Activated naive CD8-positive, alpha-beta T cell treated with anti-CD3 and anti-CD28 coated beads, Interleukin-2, amount 50 U/mL, for 24 hours (primary cell): Measurements from ENCODE around the gene CACNA1B.

ENCODE experiments used
- ATAC-seq: fragments of 150-1000 bp; cut with Tn5 transposase; one replicate; pipeline ENCODE4 v1.10.0; 2021
- DNase-seq: peaks from one replicate; pipeline ENCODE4 v3.0.0; 2021
- H3K27ac Mint-ChIP-seq: one replicate; pipeline ENCODE4 v1.8.0; 2021; ENCODE audit warnings: mild to moderate bottlenecking, mixed read lengths
- H3K27me3 Mint-ChIP-seq: one replicate; pipeline ENCODE4 v1.8.0; 2021; ENCODE audit warnings: mixed read lengths
- H3K36me3 Mint-ChIP-seq: one replicate; pipeline ENCODE4 v1.8.0; 2021; ENCODE audit warnings: low read depth, mixed read lengths
- H3K4me1 Mint-ChIP-seq: one replicate; pipeline ENCODE4 v1.8.0; 2021; ENCODE audit warnings: mixed read lengths
- H3K4me3 Mint-ChIP-seq: one replicate; pipeline ENCODE4 v1.8.0; 2021; ENCODE audit warnings: mild to moderate bottlenecking, moderate library complexity, mixed read lengths
- H3K9me3 Mint-ChIP-seq: one replicate; pipeline ENCODE4 v1.8.0; 2021; ENCODE audit warnings: mixed read lengths

CACNA1B gene

DNA sequence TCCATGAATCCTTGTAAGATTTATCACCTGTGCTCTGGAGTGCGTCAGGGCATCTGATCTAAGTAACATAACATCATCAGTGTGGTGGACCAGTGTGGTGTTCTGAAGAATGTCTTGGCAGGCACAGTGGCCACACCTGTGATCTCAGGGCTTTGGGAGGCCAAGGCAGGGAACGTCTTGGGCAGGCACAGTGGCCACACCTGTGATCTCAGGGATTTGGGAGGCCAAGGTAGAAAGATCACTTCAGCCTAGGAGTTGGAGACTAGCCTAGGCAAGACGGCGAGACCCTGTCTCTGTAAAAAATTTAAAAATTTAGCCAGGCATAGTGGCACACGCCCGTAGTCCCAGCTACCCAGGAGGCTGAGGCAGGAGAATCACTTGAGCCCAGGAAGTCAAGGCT lies 185.5 kb downstream of the CACNA1B start:
- ATAC-seq (no peak), DNase-seq (no peak)
- Mint-ChIP-seq H3K36me3 (no peaks in the 10 kb centered on the region), H3K4me3 (no peak overlapping the region), H3K27me3 (peaks cover 6% of the 10 kb centered on the region), H3K9me3 (no peaks in the 10 kb centered on the region), H3K4me1 (no peaks in the 10 kb centered on the region), H3K27ac (no peak overlapping the region)

DNA sequence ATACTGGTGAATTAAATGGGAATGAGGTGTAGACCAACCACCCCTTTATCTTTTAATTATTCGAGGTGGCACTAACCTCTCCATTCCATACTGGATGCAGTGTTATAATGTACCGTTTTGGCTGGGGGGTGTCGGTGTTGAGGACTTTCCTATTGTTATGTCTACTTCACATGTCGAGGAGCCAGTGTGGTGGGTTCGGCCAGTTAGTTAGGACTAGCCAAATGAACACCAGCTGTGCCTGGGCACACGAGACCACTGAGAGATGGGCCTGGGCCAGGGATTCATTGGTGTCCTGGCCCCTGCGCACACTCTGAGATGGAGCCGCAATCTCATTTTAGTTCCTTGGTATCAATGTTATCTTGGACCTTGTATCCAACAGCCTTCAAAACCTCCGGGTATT lies 186.2 kb downstream of the CACNA1B start:
- Mint-ChIP-seq H3K9me3 (no peaks in the 10 kb centered on the region), H3K27me3 (peaks cover 6% of the 10 kb centered on the region), H3K27ac (no peak overlapping the region), H3K4me1 (no peaks in the 10 kb centered on the region), H3K4me3 (no peak overlapping the region), H3K36me3 (no peaks in the 10 kb centered on the region)
- DNase-seq = no peak
- no peak for ATAC-seq

DNA sequence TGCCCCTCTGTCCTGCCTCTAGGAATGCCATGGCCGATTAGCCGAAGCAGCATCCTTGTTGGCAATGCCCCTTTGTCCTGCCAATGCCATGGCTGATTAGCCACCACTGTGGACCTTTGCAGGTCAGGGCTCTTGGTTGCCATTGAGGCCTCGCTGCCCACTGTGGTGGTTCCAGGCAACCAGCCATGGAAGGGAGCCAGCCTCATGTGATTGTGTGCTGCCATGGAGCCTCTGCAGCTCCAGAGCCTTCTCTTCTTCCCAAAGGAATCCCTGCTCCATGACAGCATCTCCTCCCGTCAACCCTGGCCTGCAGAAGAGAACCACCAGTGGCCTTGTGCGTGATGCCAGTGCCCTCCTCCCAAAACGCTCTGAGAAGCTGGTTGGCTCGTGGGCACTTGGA lies 187.0 kb downstream of the CACNA1B start:
- no peak overlapping the region for H3K27ac Mint-ChIP-seq
- H3K4me1 Mint-ChIP-seq = no peaks in the 10 kb centered on the region
- H3K27me3 Mint-ChIP-seq = peaks cover 8% of the 10 kb centered on the region
- no peaks in the 10 kb centered on the region for H3K36me3 Mint-ChIP-seq
- H3K4me3 Mint-ChIP-seq = no peak overlapping the region
- ATAC-seq (no peak), DNase-seq (no peak)
- H3K9me3 Mint-ChIP-seq = no peaks in the 10 kb centered on the region

DNA sequence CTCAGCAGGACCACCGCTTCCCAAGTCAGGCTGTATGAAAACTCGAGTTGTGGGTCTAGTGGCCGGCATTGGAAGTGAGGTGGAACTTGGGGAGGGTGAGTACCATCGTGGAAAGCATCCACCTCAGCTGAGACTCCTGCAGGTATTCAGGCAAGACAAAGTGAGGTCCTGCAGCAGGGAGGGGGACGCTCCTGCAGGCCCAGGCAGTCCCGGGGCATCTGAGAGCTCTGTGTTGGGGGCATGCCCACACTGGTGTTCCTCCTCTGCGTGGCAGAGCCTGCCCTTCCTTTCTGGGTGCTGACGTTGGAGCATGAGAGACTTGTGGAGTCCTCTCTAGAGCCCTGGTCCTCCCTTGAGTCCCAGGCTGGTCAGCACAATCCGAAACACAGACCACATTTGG lies 187.7 kb downstream of the CACNA1B start:
- no peak for ATAC-seq

DNA sequence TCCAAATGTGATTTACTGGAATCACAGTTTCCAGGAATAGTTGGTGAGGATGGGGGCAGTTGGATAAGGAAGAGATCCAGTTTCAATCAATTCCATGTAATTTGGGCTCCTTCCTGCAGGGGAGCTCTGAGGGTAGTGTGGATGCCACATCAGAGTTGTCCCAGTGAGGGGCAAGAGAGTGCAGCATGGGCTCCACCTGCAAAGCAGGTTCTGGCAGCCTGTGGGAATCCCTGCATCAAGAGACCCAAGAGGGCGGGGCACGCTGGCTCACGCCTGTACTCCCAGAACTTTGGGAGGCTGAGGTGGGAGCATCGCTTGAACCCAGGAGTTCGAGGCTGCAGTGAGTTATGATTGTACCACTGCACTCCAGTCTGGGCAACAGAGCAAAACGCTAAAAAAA lies 188.5 kb downstream of the CACNA1B start:
- Mint-ChIP-seq H3K27ac (no peak overlapping the region), H3K27me3 (peaks cover 9% of the 10 kb centered on the region), H3K4me3 (no peak overlapping the region), H3K36me3 (no peaks in the 10 kb centered on the region), H3K4me1 (no peaks in the 10 kb centered on the region), H3K9me3 (no peaks in the 10 kb centered on the region)
- ATAC-seq (no peak), DNase-seq (no peak)

More for the DNA sequence above, 187.7 kb downstream of the CACNA1B start:
- H3K27me3 Mint-ChIP-seq = peaks cover 9% of the 10 kb centered on the region
- H3K9me3 Mint-ChIP-seq = no peaks in the 10 kb centered on the region
- no peak overlapping the region for H3K4me3 Mint-ChIP-seq
- H3K27ac Mint-ChIP-seq = no peak overlapping the region
- H3K4me1 Mint-ChIP-seq = no peaks in the 10 kb centered on the region
- DNase-seq = no peak
- no peaks in the 10 kb centered on the region for H3K36me3 Mint-ChIP-seq

DNA sequence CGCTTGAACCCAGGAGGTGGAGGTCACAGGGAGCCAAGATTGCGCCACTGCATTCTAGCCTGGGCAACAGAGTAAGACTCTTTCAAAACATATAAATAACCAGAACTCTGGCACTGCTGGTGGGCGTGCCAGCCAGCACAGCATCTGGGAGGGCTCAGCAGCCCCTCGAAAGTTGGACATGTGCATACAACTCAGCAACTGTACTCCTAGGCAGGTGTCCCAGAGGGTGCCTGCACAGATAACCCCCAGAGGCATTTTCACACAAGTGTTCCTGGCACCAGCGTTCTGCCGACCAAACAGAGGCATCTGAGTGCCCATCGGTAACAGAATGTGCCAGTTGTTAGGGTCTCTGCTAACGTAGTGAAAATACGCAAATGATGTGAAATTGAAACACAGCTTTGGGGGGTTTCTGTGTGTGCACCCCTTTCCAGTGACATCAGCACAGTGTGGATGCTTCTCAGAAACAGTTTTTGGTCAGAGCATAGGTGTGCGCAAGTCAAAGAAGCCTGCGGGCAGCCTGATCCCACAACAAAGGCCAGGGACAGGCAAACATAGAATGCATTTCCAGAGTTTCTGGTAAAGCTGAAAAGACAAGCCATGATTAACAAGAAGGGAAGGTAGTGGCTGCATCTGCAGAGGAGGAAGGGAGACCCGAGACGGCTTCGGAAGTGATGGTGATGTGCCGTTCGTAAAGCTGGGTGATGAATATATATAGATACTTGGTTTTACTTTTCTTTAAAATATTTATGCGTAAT lies 190.2 kb downstream of the CACNA1B start:
- H3K36me3 Mint-ChIP-seq = no peaks in the 10 kb centered on the region
- no peak overlapping the region for H3K27ac Mint-ChIP-seq
- ATAC-seq (no peak), DNase-seq (no peak)
- H3K4me3 Mint-ChIP-seq = no peak overlapping the region
- H3K27me3 Mint-ChIP-seq = peaks cover 11% of the 10 kb centered on the region
- H3K9me3 Mint-ChIP-seq = no peaks in the 10 kb centered on the region
- no peaks in the 10 kb centered on the region for H3K4me1 Mint-ChIP-seq

DNA sequence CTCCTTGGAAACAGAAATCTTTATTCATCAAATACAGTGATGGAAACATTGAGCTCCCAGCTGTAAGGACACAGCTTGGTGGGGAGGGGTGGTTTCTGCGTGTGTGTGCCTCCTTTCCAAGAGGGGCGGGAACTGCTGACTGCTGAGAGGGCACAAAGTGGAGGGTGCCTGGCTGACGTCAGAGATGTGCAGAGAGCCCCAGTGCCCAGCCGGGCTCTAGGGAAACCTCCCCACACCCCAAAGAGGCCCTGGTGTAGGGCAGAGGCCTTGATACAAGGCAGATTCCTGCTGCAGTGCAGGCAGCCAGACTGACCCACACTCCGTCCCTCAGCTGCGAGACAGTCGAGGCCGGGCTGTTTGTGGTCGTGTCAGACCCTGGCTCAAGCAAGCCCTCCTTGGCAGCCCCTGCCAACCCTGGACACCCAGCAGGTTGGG lies 191.0 kb downstream of the CACNA1B start:
- ATAC-seq = no peak
- no peaks in the 10 kb centered on the region for H3K36me3 Mint-ChIP-seq
- H3K4me1 Mint-ChIP-seq = no peaks in the 10 kb centered on the region
- peaks cover 11% of the 10 kb centered on the region for H3K27me3 Mint-ChIP-seq
- H3K9me3 Mint-ChIP-seq = no peaks in the 10 kb centered on the region
- no peak overlapping the region for H3K4me3 Mint-ChIP-seq
- no peak for DNase-seq
- no peak overlapping the region for H3K27ac Mint-ChIP-seq

DNA sequence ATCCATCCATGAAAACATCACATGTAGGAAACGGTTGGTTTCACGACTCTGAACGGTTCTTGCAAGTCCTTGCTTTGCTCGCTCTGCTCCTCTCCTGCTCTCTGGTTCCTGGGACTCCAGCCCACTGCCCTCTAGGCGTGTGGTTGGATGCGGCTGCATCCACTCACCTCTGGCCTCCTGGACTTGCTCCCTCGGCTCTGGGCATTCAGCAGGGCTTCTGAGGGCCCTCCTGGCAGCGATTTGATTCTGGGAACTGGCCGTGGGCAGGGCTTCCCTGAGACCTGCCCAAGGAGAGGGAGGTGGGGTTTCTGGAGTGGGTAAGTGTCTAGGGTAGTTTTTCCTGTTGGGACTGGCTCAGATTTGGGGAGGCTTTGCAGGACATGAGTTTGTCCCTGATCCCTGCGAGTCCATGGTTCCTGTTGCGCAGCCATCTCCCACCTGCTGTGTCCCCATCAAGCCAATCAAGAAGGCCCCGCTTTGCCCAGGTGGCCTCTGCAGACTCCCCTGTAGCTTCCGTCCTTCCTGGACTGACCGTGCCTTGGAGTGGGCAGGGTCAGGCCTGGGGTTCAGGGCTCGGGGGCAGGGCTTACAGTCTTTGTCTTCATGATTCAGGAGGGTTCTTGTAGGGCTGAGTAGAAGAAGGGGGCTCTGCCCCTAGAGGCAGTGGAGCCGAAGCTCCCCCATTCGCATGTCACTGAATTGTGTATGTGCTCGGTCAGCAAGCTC lies 192.3 kb downstream of the CACNA1B start:
- Mint-ChIP-seq H3K27ac (no peak overlapping the region), H3K36me3 (no peaks in the 10 kb centered on the region), H3K4me1 (no peaks in the 10 kb centered on the region), H3K27me3 (peaks cover 11% of the 10 kb centered on the region), H3K4me3 (no peak overlapping the region), H3K9me3 (no peaks in the 10 kb centered on the region)
- ATAC-seq (no peak), DNase-seq (no peak)

DNA sequence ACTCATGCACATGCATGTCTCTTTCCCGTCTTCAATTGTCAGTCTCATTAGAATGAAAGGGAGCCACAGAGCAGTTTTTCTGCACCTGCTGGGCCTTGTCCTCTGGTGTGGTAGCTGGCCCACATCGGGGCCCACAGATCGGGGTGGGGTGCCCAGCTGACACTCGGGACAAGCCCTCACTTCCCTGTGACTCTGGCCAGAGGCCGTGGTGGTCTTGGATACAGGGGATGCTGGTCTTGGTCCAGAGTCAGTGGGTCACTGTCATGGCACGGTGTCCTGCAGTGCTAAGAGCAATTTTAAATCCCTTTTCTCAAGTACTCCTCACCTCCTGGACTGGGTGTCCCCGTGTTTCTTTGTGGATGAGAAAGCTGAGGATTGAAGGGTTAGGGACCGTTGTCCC lies 193.2 kb downstream of the CACNA1B start:
- H3K27ac Mint-ChIP-seq = no peak overlapping the region

DNA sequence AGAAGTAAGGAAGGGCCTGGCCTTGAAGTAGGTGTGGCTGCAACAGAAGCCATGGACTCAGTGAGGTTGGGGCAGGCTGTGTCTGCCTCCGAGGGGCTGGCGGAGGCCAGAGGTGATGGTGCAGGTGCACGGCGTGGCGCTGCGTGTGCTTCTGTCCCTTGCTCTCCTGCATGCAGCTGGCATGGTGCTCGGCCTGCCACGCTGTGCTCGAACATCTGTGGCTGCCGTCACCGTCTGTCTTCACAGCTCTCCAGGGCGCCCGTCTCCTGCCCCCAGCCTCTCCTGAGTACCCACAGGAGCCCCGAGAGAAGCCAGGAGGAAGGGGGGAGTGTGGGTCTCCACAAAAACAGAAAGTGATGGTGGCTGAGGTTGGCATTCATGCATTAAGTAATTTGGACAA lies 193.7 kb downstream of the CACNA1B start:
- Mint-ChIP-seq H3K27ac (no peak overlapping the region), H3K36me3 (no peaks in the 10 kb centered on the region), H3K27me3 (peaks cover 5% of the 10 kb centered on the region), H3K9me3 (no peaks in the 10 kb centered on the region), H3K4me3 (no peak overlapping the region), H3K4me1 (no peaks in the 10 kb centered on the region)
- no peak for DNase-seq
- no peak for ATAC-seq

More for the DNA sequence above, 193.2 kb downstream of the CACNA1B start:
- no peak overlapping the region for H3K4me3 Mint-ChIP-seq
- no peaks in the 10 kb centered on the region for H3K36me3 Mint-ChIP-seq
- DNase-seq (no peak), ATAC-seq (no peak)
- H3K9me3 Mint-ChIP-seq = no peaks in the 10 kb centered on the region
- no peaks in the 10 kb centered on the region for H3K4me1 Mint-ChIP-seq
- peaks cover 5% of the 10 kb centered on the region for H3K27me3 Mint-ChIP-seq

DNA sequence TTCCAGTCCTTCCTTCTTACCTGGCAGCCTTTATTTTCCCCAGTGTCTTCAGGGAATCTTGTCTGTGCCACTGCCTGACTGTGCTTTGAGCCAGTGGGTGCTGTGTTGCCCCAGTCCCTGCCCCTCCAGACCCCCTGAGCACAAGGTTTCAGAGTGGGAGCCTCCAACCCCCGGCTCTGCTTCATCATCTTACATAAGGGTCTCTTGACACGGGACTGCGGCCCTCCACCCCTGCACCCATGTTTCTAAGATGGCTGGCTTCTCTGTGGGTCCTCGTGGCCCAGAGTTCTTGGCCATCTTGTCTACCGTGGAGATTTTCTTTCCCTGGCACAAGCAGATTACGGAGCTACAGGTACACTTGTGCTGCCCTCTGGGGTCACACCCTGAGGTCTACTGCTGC lies 194.1 kb downstream of the CACNA1B start:
- H3K4me1 Mint-ChIP-seq = no peaks in the 10 kb centered on the region
- ATAC-seq (no peak), DNase-seq (no peak)
- H3K9me3 Mint-ChIP-seq = no peaks in the 10 kb centered on the region
- H3K4me3 Mint-ChIP-seq = no peak overlapping the region
- no peak overlapping the region for H3K27ac Mint-ChIP-seq
- peaks cover 5% of the 10 kb centered on the region for H3K27me3 Mint-ChIP-seq
- no peaks in the 10 kb centered on the region for H3K36me3 Mint-ChIP-seq

DNA sequence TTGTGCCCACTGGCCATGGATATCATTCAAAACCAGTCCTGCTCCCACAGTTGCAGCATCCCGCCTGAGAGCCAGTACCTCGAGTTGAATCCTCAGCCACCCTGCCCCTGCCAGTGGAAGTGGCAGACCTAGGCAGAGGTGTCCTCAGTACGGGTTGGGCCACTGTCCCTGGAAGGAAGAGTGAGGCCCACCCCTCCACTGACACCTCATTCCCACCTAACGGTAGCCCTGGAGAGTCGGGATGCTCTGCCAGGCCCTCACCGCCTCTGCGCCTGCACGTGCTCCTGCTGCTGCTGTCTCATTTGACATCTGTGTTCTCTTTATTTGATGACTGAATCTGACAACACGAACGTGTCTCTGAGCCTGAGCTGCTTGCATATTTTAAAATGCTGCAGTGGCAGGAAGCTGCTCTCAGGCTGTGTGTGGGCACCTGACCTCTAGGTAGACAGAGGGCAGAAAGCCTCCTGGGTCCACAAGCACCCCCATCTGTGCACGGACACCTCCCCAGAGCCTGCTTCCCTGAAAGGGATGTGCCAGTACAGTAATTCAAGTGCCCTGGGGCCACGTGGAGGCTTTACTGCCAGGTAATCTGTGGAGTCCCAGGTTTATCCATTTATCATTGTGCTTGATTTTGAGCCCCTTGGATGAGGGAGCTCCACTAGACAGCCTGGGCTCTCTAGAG lies 194.7 kb downstream of the CACNA1B start:
- peaks cover 5% of the 10 kb centered on the region for H3K27me3 Mint-ChIP-seq
- no peaks in the 10 kb centered on the region for H3K9me3 Mint-ChIP-seq
- DNase-seq = no peak

DNA sequence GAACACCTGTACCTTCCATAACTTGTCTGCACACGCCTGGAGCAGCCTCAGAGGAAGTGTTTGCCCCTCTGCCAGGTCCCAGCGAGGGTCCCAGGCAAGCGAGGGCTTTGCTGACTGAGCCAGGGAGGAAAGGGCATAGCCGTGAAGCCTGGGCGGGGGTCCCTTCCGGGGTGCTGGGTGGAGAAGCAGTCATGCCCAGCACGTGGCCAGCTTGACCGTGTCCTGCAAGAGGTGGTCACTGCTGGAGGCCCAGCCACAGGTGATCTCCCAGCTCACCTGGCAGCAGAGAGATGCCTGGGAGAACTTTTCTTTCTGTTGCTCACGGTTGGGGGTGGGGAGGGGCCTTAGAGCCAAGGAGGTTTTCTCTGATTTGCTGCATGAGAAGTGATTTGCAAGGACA lies 195.3 kb downstream of the CACNA1B start:
- peaks cover 8% of the 10 kb centered on the region for H3K27me3 Mint-ChIP-seq
- no peak overlapping the region for H3K4me3 Mint-ChIP-seq
- H3K27ac Mint-ChIP-seq = no peak overlapping the region
- DNase-seq (no peak), ATAC-seq (no peak)
- H3K36me3 Mint-ChIP-seq = no peaks in the 10 kb centered on the region
- no peaks in the 10 kb centered on the region for H3K9me3 Mint-ChIP-seq
- H3K4me1 Mint-ChIP-seq = no peaks in the 10 kb centered on the region

More for the DNA sequence above, 194.7 kb downstream of the CACNA1B start:
- ATAC-seq = no peak
- no peak overlapping the region for H3K27ac Mint-ChIP-seq
- no peaks in the 10 kb centered on the region for H3K36me3 Mint-ChIP-seq
- H3K4me1 Mint-ChIP-seq = no peaks in the 10 kb centered on the region
- H3K4me3 Mint-ChIP-seq = no peak overlapping the region

DNA sequence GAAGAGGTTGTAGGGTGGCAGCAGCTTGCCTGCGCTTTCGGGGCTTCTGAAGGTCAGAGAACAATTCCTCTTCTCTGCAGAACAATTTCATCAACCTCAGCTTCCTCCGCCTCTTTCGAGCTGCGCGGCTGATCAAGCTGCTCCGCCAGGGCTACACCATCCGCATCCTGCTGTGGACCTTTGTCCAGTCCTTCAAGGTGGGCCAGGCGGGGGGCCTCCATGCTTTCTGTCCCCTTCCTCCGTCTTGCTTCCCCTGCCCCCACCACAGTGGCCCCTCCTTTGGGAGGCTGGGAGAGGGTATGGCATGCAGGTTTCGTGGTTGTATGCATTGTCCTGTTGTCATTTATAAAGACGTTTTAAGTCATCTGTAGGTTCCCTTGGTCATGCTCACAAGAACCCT lies 195.8 kb downstream of the CACNA1B start:
- Mint-ChIP-seq H3K9me3 (no peaks in the 10 kb centered on the region), H3K27ac (no peak overlapping the region), H3K4me3 (no peak overlapping the region), H3K36me3 (no peaks in the 10 kb centered on the region), H3K4me1 (no peaks in the 10 kb centered on the region), H3K27me3 (peaks cover 11% of the 10 kb centered on the region)
- ATAC-seq (no peak), DNase-seq (no peak)

DNA sequence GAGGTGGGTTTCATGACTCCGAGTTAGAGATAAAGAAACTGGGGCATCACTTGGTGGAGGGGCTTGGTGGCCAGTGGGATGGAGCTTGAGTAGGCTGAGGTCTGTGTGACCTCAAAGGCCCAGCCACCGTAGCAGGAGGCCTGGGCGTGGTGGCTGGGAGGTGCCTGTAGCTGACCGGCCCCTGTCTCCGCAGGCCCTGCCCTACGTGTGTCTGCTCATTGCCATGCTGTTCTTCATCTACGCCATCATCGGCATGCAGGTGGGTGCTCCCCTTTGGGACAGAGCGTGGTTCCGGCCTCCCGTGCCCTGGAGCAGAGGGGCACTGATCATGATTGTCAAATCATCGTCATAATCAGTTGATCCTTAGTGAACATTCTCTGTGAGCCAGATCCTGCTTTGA lies 196.2 kb downstream of the CACNA1B start:
- Mint-ChIP-seq H3K9me3 (no peaks in the 10 kb centered on the region), H3K4me3 (no peak overlapping the region), H3K27ac (no peak overlapping the region), H3K4me1 (no peaks in the 10 kb centered on the region), H3K36me3 (no peaks in the 10 kb centered on the region), H3K27me3 (peaks cover 11% of the 10 kb centered on the region)
- DNase-seq (no peak), ATAC-seq (no peak)
